ENCODE results near the gene CCDC33. TPM values are rescaled to one million over a fixed set of nuclear protein-coding genes. Genes with fewer than 3 reads are reported as not detected.

Gene CCDC33
- total and polyA plus RNA-seq, 2 experiments from 2014 or later = 0.63 to 0.86 TPM

GRCh38 chr15:74381481-74381880 lies 145.4 kb downstream of the CCDC33 start:
- no peak overlapping the region for H3K4me2 ChIP-seq
- no peaks in the 10 kb centered on the region for H3K27me3 ChIP-seq
- 88% methylated on average over 5 of the region's 5 CpGs for WGBS (ENCODE audit: low lambda C conversion rate, missing lambda C conversion rate)
- no peak overlapping the region for H2AFZ ChIP-seq
- no peaks in the 10 kb centered on the region for H3K36me3 ChIP-seq (replicated peaks; ENCODE audit: insufficient read depth, low read depth)
- no peaks in the 10 kb centered on the region for H3K9me2 ChIP-seq (replicated peaks; ENCODE audit: insufficient read depth)
- no peaks in the 10 kb centered on the region for H3K79me2 ChIP-seq
- TF ChIP-seq CTCF (IDR thresholded peaks at IDR 0.05; ENCODE audit: poor library complexity) (no peak), EZH2phosphoT487 (IDR thresholded peaks at IDR 0.05; ENCODE audit: low read depth, severe bottlenecking, unreplicated experiment) (no peak), EZH2 (IDR thresholded peaks at IDR 0.05; ENCODE audit: borderline replicate concordance) (no peak)
- no peaks in the 10 kb centered on the region for H3K9me3 ChIP-seq (ENCODE audit: low read depth)
- H4K20me1 ChIP-seq (ENCODE audit: insufficient read depth, poor library complexity, severe bottlenecking) = no peaks in the 10 kb centered on the region
- no peak overlapping the region for H3K4me3 ChIP-seq
- no peaks in the 10 kb centered on the region for H3K4me1 ChIP-seq (ENCODE audit: insufficient read depth)
- H3K27ac ChIP-seq = no peak overlapping the region
- no peak for DNase-seq (ENCODE audit: low spot score)

GRCh38 chr15:74382004-74382816 lies 146.1 kb downstream of the CCDC33 start:
- Histone ChIP-seq H4K20me1 (ENCODE audit: insufficient read depth, poor library complexity, severe bottlenecking) (no peaks in the 10 kb centered on the region), H3K27me3 (no peaks in the 10 kb centered on the region), H3K9me2 (replicated peaks; ENCODE audit: insufficient read depth) (no peaks in the 10 kb centered on the region), H3K27ac (no peak overlapping the region), H2AFZ (no peak overlapping the region), H3K4me3 (no peak overlapping the region), H3K4me2 (no peak overlapping the region), H3K79me2 (no peaks in the 10 kb centered on the region), H3K9me3 (ENCODE audit: low read depth) (no peaks in the 10 kb centered on the region), H3K4me1 (ENCODE audit: insufficient read depth) (no peaks in the 10 kb centered on the region), H3K36me3 (replicated peaks; ENCODE audit: insufficient read depth, low read depth) (no peaks in the 10 kb centered on the region)
- WGBS (ENCODE audit: low lambda C conversion rate, missing lambda C conversion rate) = 44% methylated on average over 13 of the region's 13 CpGs
- TF ChIP-seq CTCF (IDR thresholded peaks at IDR 0.05; ENCODE audit: poor library complexity) (peak; percentile 96), EZH2phosphoT487 (IDR thresholded peaks at IDR 0.05; ENCODE audit: low read depth, severe bottlenecking, unreplicated experiment) (no peak)
- peak; percentile 92 for DNase-seq (ENCODE audit: low spot score)

- Histone ChIP-seq H3K79me2 (no peaks in the 10 kb centered on the region), H3K27me3 (no peaks in the 10 kb centered on the region), H3K4me1 (ENCODE audit: insufficient read depth) (peaks cover 3% of the 10 kb centered on the region), H3K4me2 (no peak overlapping the region), H3K27ac (no peak overlapping the region), H2AFZ (no peak overlapping the region), H3K9me2 (replicated peaks; ENCODE audit: insufficient read depth) (no peaks in the 10 kb centered on the region), H3K9me3 (ENCODE audit: low read depth) (no peaks in the 10 kb centered on the region), H3K36me3 (replicated peaks; ENCODE audit: insufficient read depth, low read depth) (no peaks in the 10 kb centered on the region), H3K4me3 (no peak overlapping the region), H4K20me1 (ENCODE audit: insufficient read depth, poor library complexity, severe bottlenecking) (no peaks in the 10 kb centered on the region)
- 94% methylated on average over 4 of the region's 4 CpGs for WGBS (ENCODE audit: low lambda C conversion rate, missing lambda C conversion rate)
- TF ChIP-seq EZH2phosphoT487 (IDR thresholded peaks at IDR 0.05; ENCODE audit: low read depth, severe bottlenecking, unreplicated experiment) = no peak
- TF ChIP-seq EZH2 (IDR thresholded peaks at IDR 0.05; ENCODE audit: borderline replicate concordance) = no peak
- TF ChIP-seq CTCF (IDR thresholded peaks at IDR 0.05; ENCODE audit: poor library complexity) = no peak
- no peak for DNase-seq (ENCODE audit: low spot score)
Measured at GRCh38 chr15:74383286-74383685, 147.2 kb downstream of the CCDC33 start.
